Fibroblast of skin of back (primary cell): ENCODE results near the gene CD84. TPM values are rescaled to one million over a fixed set of nuclear protein-coding genes. Genes with fewer than 3 reads are reported as not detected.
"Not testable (repeated sequence)": the region's sequence is repeated elsewhere in the genome, so short reads cannot be mapped to it uniquely, and the experiment has no call there.

Experiments
- DNase-seq: peaks from one replicate; pipeline ENCODE4 v3.0.0-alpha.2; 2013
- polyA plus RNA-seq, 2 experiments: library from polyadenylated mRNA; unstranded; fragments of 120-200 nt; gene quantifications; one replicate each; pipeline ENCODE4 v1.2.1, GENCODE V29; 2013; ENCODE audit not compliant: insufficient read length in 2 of 2

CD84 gene, protein sequence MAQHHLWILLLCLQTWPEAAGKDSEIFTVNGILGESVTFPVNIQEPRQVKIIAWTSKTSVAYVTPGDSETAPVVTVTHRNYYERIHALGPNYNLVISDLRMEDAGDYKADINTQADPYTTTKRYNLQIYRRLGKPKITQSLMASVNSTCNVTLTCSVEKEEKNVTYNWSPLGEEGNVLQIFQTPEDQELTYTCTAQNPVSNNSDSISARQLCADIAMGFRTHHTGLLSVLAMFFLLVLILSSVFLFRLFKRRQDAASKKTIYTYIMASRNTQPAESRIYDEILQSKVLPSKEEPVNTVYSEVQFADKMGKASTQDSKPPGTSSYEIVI
- not detected for polyA plus RNA-seq (2013, experiment 1 of 2; ENCODE audit: insufficient read length)
- polyA plus RNA-seq (2013, experiment 2 of 2; ENCODE audit: insufficient read length), result not detected

DNA sequence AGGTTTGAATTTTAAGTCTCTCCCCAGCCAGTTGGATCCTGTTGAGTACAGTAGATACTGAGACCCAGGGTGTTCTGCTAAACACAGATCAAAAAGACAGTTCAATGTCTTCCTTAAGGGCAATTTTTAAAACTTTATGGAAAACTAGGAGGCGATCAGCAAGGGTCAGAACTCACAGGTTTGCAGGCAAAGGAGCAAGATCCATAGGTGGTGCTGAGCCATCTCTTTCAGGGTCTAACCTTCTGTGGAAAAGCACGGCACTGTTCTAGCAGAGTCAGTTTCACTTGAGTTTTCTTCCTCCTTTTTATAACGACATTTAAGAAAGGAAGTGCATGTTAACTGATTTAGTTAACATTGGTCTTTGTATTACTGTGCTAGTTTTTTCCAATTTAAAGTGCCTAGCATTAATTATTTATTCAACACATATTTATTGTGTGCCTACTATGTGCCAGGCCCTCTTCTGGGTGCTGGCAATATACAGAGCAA is at the start of gene CD84:
CD84 (minus strand) TSS at position 281 of the 486 bp plus-strand sequence; CDS start at position 222, 59 bp downstream.
- no peak for DNase-seq

DNA sequence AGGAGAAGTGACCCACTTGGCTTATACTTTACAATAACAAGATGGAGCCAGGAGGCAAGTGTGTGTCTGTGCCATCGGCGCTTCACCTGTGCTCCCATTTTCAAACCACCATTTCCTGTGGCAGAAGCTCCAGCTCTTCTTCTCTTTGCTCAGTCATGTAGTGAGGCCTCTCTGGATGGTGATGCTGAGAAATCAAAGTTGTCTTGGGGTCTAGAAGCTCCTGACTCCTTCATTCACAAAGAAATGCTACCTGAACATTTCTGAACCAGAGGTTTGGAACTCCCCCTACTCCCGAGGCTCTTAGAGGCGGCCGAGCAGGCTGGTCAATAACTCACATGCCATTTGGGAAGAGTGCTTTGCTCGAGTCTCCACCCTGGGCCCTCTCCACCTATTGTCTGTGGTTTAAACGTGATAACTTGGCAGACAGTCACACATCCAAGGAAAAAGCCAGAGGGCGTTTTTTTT is 49.5 kb upstream of the CD84 start:
- no peak for DNase-seq

DNA sequence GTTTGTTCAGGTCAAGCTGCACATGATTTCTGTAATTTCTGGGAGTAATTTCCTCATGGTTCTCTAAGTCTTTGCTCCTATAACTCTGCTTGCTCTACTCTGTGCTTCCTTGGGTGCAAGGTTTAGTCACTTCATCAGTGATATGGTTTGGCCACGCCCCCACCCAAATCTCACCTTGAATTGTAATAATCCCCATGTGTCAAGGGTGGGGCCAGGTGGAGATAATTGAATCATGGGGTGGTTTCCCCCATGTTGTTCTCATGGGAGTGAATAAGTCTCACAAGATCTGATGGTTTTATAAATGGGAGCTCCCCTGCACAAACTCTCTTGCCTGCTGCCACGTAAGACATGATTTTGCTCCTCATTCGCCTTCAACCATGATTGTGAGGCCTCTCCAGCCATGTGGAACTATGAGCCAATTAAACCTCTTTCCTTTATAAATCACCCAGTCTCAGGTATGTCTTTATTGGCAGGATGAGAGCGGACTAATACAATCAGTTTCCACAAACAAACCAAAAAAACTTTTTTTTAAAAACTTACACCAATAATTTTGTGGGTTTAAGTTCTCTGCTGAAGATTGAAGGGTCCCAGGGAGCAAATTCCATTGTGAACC is 48.5 kb upstream of the CD84 start:
- not testable (repeated sequence) for DNase-seq

DNA sequence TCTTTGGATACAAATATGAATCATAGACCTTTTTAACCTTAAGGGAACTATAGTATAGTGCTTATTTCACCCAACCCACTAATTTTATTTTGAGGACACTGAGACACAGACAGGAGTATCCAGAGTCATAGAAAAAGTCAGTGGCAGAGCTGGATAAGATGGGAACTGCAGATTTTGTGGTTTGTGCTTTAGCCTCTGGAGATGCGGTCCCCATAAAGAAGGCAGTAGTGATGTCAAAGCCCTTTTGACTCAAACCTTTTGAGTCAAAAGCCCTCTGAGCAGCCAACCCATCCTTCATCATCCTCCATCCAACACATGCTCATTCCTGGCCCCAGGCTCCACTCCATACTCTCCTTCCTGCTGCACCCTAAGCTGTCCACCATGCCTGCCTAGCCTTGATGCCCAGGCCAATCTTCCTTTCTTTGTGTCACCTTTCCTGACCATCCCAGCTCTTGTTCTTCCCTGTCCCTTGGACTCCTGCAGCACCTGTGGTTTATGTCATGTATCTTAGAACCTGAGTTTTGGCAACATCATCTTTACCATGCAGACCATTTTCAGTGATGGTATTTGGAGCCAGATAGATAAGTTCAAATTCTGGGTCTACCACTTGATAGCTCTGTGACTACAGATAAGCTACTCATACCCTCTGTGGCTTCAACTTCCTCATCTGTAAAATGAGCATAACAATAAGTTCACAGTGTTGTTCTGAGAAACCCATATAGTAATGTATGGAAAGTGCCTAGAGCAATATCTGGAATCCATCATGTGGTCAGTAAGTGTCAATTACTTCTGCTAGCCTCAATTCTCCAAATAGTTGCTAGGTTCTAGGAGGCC is 47.4 kb upstream of the CD84 start:
- DNase-seq, result no peak

DNA sequence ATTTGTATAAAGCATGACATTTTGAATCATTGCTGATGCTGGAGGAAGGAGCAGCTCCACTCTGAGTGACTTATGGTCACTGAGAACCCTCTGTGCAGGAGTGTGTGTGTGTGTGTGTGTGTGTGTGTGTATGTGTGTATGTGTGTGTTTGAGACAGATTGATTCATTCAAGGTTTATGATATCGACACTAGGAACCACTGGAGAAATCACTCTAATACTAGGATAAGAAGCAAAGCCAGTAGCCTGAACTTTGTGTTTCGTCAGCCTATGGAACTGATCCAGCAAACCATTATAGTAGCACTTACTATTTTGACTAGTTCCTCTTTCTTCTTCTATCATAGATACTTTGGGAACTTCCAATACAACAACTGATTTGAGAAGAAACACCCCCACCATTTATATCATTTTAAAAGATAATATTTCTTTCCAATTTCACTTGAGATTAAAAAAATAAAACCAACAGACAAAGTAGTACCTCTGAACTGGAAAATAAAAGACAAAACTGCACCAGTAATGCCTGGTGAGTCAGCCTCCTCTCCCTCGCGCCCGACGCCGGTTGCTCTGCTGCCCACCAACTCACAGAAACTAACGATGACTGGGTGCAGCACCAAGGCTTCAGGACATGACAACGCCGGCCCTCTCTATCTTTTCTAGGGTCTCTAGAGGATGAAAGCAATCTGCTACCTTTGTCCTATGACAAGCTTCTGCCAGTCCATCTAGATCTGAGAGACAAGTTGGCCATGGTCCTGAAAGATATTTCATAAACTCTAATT is 46.6 kb upstream of the CD84 start:
- no peak for DNase-seq

DNA sequence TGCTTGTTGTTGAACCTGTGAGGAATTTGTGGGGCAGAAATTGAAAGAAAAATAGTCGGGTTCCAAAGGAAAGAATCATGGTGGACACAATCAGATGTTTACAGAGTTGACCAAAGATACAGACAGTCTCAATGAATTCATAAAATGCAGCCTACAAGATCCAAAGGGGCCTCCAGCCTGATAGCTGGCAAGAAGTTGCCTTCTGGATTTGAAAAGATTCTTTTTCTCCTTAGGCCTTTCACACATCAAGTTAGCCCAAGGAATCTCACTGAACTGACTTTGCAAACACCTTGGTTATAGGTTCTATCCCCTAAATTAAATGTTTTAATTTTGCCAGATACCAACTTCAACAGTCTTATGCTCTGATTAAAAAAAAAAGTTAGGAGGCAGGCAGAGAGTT is 46.0 kb upstream of the CD84 start:
- no peak for DNase-seq

DNA sequence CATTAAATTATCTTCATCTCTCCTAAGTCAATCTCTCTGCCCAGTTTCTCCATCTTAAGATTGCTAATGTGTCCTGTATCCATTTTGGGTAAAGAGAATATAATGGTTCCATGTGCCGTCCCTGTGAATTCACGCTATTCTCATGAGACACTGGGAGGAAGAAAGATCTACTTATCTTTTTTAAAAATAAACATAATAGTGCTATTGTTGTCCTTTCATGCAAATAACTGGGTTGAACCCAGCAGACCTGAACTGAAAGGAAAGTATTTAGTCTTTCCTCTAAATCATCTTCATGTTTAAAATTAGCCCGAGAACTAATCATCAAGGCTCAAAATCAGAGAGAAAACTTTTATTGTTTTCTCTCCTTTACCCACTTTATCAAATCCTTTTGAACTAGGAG is 45.2 kb upstream of the CD84 start:
- DNase-seq, result no peak

DNA sequence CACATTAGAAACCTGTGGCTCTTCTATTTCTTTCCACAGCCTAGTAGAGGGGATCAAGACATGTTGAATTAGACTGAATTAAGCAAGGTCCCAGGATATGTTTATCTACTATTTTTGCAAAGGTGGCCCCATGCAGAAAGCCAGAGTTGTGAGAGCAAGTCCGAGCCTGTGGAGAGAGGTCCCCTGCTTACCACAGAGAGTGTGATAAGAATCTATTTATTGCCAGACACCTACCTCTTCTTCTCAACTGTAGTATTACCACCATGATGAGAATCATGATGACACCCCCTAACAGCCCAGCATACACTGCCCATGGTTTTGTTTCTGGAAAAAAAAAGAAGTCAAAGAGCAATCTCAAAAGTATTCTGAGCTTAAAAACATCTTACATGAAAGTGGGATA is 44.6 kb upstream of the CD84 start:
- DNase-seq, result no peak

DNA sequence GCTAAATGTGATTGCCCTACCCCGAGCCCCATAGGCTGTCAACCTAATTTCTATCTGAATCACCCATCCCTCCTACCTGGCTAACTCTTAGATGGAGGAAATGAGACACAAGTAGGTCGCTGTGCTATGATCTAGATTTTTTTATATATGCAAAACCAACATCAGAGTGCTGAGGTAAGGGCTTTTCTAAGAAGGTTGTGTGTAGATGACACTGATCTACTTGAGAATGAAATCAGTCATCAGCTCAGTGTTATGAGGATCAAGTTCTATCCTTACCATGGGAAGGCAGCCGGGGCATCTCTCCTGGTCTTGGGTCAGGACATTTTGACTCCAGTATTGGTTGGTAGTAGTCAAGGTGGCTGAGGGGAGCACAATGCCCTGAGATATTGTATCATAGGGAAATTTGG is 43.9 kb upstream of the CD84 start:
- DNase-seq, result no peak

DNA sequence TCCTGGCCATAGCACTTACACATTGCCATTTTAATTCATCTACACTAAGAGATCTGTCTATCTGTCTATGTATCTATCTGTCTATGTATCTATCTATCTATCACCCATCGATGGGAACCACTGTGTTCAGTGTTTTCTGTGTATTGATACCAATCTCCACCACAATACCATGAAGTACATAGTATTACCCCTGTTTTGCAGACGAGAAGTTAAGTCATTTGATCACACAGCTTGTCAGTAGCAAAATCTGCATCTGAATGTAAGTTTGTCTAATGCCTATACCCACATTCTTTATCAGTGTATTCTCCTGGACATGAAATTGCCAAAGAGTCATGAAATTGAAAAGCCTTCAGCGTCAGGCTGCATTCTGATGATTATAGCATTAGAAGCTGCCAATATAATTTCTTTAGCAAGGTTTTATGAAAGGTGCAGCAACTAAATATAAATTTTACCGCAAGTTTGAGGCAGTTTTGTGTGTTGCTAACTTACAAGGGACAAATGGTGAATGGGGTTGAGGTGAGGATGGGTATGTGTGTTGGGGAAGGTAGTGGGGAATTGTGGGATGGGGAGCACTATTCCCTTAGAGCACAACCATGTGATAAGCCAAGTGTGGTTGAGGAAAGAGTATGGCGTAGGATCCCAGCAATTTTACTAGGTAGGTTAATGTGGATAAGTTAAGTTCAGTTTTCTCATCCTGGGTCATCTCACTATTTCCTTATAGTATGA is 43.4 kb upstream of the CD84 start:
- DNase-seq, result no peak

DNA sequence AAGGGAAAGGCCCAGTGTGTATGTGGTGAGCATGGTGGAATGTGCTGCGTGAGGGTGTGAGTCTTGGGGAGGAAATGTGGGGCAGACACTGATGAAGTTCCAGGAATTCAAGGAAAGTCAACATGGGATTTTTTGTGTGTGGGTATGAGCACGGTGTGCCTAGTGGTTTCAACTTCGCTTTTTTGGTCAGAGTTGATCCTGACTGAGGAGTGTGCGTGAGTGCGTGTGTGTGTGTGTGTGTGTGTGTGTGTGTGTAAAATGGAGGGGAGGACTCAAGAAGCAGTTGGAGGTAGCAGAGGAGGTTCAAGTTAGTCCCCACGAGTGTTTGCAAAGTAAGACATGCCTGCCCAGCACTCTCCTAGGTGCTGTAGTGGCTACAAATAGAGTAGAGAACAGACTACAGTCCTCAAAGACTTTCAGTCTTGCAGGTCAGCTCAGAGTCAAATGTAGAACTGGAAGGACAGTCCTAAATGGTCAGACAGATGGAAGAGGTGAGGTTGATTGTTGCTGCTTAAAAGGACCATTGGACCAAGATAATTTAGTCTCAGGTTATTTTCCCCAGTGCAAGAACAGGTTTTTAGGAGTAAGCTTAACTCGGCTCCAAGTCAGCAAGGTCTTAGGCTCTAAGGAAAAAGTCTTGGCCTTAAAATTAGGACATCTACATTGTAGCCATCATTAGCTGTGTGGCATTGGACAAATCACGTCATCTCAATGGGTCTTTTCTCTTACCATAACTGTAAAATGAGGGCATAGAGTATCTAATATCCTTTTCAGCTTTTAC is 42.5 kb upstream of the CD84 start:
- peak; percentile 23 for DNase-seq

DNA sequence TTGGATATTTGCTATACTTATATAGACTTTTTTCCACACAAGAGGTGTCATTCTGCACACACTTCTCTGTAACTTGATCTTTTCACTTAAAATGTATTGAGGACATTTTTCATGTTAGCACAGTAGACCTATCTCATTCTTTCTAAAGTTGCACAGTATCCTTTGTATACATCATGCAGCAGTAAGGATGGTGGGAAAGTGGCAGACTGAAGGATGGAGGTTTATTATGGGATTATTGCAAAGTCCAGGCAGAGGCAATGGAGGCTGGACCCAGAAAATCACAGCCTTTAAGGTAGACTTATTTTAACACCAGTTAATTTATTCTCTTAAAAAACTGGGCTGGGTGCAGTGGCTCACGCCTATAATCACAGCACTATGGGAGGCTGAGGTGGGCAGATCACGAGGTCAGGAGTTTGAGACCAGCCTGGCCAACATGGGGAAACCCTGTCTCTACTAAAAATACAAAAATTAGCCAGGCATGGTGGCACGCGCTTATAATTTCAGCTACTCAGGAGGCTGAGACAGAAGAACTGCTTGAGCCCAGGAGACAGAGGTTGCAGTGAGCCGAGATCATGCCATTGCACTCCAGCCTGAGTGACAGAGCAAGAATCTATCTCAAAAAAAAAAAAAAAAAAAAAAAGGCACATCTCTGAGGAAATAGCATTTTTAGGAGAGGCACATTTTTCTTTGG is 41.8 kb upstream of the CD84 start:
- DNase-seq, result no peak

DNA sequence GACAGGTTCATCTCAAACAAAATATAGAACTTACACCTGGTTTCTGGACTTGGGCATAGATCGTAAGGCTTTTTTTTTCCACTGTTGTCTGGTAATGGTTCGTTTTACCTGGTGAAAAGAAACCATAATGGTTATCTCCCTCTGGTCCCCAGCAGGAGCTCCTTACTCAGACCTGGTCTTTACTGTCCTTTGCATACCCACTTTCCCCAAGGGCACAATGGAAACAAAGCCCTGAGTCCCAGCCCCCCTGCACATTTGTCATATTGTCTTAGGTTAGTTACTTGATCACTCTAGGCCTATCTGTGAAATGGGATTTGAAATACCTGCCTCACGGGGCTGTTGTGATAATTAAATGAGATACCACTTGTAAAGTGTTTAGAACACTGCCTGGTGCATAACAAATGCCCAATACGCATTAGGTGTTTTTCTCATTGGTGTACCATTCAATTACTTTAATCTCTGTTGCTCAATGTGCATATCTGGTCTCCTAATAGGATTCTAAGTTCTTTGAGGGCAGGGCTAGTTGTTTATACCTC is 40.5 kb upstream of the CD84 start:
- DNase-seq, result no peak

DNA sequence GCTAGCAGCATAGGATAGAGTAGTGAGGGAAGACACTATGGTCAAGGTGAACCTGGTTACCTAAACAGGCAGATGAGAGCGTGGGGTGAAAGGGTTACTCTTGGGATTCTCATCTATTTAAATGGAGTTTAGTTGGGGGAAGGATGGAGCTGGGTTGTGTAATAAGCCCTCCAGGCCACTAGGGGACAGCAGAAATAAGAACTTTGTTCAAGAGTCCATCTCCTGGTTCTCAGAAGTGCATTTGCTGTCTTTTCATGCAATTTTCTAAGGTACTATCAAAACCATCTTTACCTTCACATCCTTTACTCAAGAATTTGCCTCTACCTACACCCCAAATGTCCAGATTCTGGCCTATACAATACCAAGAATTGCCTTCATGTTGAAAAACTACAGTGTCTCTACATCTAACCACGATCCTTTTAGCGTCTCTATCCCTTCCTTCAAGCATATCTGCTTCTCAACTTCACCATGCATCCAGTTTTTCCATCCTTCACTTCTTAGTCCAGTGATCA is 39.5 kb upstream of the CD84 start:
- DNase-seq, result no peak

DNA sequence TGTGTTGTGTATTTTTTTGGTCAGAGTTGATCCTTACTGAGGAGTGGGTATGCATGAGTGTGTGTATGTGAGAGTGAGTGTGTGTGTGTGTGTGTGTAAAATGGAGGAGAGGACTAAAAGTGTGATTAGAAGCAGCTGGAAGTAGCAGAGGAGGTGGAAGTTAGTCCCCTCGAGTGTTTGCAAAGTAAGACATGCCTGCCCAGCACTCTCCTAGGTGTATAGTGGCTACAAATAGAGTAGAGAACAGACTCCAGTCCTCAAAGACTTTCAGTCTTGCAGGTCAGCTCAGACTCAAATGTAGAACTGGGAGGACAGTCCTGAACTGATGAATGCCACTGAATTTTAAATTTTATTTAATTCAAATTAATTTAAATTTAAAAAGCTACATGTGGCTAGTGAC is 39.0 kb upstream of the CD84 start:
- no peak for DNase-seq

DNA sequence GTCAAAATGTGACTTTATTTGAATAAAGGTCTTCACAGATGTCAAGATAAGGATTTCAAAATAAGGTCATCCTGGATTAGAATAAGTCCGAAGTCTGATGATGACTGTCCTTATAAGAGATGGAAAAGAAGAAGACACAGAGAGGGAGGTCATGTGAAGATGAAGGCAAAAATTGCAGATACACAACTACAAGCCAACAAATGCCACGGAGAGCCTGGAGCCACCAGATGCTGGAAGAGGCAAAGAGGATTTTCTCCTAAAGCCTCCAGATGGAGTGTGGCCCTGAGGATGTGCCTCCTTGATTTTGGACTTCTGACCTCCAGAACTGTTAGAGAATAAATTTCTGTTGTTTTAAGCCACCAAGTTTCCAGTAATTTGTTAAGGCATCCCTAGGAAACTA is 36.4 kb upstream of the CD84 start:
- no peak for DNase-seq

DNA sequence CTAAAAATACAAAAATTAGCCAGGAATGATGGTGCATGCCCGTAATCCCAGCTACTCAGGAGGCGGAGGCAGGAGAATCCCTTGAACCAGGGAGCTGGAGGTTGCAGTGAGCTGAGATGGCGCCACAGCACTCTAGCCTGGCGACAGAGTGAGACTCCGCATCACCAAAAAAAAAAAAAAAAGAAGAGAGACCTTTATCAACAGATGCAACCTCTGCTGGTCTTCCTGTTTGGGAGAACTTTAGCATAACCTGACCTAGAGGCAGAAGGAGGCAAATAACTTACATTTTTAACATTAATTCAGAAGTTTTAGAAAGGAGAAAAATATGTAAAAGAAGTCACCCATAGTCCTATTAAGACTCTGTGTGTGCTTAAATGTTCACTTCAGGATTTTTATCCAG is 35.1 kb upstream of the CD84 start:
- no peak for DNase-seq

DNA sequence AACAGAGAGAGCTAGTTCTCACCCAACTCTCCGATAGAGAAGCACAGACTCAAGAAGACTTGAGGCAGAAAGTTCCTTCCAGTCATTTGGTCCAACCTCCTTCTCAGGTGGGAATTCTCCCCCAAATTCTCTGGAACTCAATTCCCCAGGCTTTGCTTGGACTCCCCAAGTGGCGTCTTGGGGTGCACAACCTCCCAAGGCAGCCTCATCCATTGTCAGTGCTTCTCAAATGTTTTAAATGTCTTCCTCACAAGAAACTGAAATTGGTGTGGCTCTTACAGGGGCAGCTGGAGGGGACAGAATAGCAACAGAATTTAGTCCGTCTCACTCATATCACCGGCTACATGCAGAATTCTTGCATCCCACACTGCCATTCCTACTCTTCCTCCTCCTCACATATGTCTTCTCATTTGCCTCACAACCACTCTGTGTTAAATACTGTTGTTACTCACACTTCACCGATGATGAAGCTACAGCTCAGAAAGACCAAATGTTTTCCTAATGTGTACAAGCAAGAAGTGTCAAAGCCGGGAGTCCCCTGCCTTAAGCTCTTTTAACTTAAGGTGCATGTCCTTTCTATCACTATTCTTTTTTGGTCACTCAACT is 33.4 kb upstream of the CD84 start:
- DNase-seq, result no peak

DNA sequence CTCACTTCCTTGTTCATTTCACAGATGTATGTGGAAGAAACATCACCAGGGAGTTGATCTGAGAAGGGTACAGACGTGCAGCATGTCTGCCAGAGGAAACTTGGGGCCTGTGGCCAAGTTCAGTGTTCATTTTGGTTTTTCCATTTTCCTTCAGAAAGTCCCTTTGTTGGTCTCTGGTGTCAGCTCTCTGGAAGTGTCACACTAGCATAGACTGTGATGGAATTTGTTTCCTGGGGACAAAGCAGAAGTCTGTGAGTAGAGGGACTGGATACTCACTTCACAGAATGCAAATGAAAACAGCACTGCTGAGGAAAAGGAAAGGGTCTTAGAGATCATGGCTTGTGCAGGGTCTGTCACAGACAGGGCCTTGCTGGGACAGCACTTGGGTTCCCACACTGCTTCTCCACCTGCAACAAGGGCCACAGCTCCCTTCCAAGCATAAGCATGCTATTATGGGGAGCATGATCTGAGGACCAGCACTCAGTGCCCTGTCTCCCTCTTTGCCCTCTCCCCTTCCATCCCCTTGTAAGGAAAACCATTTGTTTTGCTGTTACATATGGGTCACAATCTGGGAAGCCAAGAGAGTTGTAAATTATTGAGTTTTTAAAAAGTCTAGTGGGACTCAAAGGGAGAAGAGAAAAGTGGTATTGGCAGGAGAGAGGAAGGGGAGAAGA is 31.4 kb upstream of the CD84 start:
- DNase-seq, result no peak
